HEK293 (cell line): Measurements from ENCODE around the gene ZBTB20.

Experiments
- CTCF ChIA-PET: fragments of 350-600 bp; formaldehyde crosslinking; extraction: SDS; loops from one replicate; lab custom pipeline; 2021; ENCODE audit warnings: antibody characterized with exemption; lab: Yijun Ruan, JAX
- POLR2A ChIA-PET: fragments of 300-600 bp; formaldehyde crosslinking; extraction: SDS; loops from one replicate; lab custom pipeline; 2020; ENCODE audit warnings: antibody characterized with exemption, inconsistent platforms; lab: Yijun Ruan, JAX
- H3K27ac ChIP-seq: fragments of 200-500 bp; sonication (Bioruptor generic); 2 replicates; pipeline ENCODE4 v1.5.1; 2014; ENCODE audit warnings: low read depth, low read length, control low read depth, inconsistent platforms; ENCODE audit errors: extremely low read depth
- H3K36me3 ChIP-seq, 2 experiments: fragments of 200-500 bp in 1 of 2; sonication (Bioruptor generic) in 1 of 2; 1 replicate in 1 of 2; 2 replicates in 1 of 2; pipeline ENCODE4 v1.5.1; 2014 to 2017; ENCODE audit warnings: inconsistent platforms in 2 of 2, low read length in 2 of 2; ENCODE audit not compliant: control insufficient read depth in 2 of 2, insufficient read depth in 1 of 2
- H3K4me1 ChIP-seq: fragments of 200-500 bp; sonication (Bioruptor generic); 2 replicates; pipeline ENCODE4 v1.5.1; 2014; ENCODE audit warnings: mild to moderate bottlenecking, low read length, inconsistent platforms; ENCODE audit not compliant: control insufficient read depth, insufficient read depth
- H3K4me3 ChIP-seq: 2 replicates; pipeline ENCODE4 v1.5.1; 2011; ENCODE audit warnings: low read depth, mild to moderate bottlenecking, control low read depth, low read length, moderate library complexity
- H3K9me3 ChIP-seq: fragments of 200-500 bp; sonication (Bioruptor generic); 2 replicates; pipeline ENCODE4 v1.5.1; 2014; ENCODE audit warnings: low read depth, low read length, inconsistent platforms; ENCODE audit not compliant: control insufficient read depth, insufficient read depth
- BCL11B ChIP-seq: fragments of 450-650 bp; formaldehyde crosslinking; IDR thresholded peaks from 2 replicates; pipeline ENCODE4 v1.5.1; 2016; ENCODE audit warnings: low read depth, missing biosample characterization, missing genetic modification characterization
- FEZF1 ChIP-seq: fragments of 450-650 bp; formaldehyde crosslinking; IDR thresholded peaks from 2 replicates; pipeline ENCODE4 v1.5.1; 2016; ENCODE audit warnings: missing biosample characterization, missing genetic modification characterization
- GLI4 ChIP-seq: fragments of 450-650 bp; formaldehyde crosslinking; IDR thresholded peaks from 2 replicates; pipeline ENCODE4 v1.5.1; 2016; ENCODE audit warnings: missing biosample characterization, missing genetic modification characterization
- KLF1 ChIP-seq: fragments of 450-650 bp; formaldehyde crosslinking; IDR thresholded peaks from 2 replicates; pipeline ENCODE4 v1.5.1; 2016; ENCODE audit warnings: missing biosample characterization, missing genetic modification characterization
- KLF9 ChIP-seq: fragments of 450-650 bp; formaldehyde crosslinking; IDR thresholded peaks from 2 replicates; pipeline ENCODE4 v1.5.1; 2016; ENCODE audit warnings: missing biosample characterization, missing genetic modification characterization, low read depth
- OSR2 ChIP-seq: fragments of 450-650 bp; formaldehyde crosslinking; IDR thresholded peaks from 2 replicates; pipeline ENCODE4 v1.5.1; 2016; ENCODE audit warnings: missing biosample characterization, missing genetic modification characterization
- SETDB1 ChIP-seq: IDR thresholded peaks from one replicate; pipeline ENCODE4 v1.6.1; 2017; ENCODE audit warnings: mild to moderate bottlenecking, low read length, moderate library complexity, mixed read lengths; ENCODE audit not compliant: insufficient read length
- SP7 ChIP-seq: fragments of 450-650 bp; formaldehyde crosslinking; IDR thresholded peaks from 2 replicates; pipeline ENCODE4 v1.5.1; 2016; ENCODE audit warnings: missing biosample characterization, missing genetic modification characterization
- TRIM28 ChIP-seq: IDR thresholded peaks from 2 replicates; pipeline ENCODE4 v1.6.1; 2011; ENCODE audit warnings: low read length, control low read depth, borderline replicate concordance
- WT1 ChIP-seq: fragments of 450-650 bp; formaldehyde crosslinking; IDR thresholded peaks from 2 replicates; pipeline ENCODE4 v1.5.1; 2016; ENCODE audit warnings: missing biosample characterization, missing genetic modification characterization
- ZBTB17 ChIP-seq: fragments of 450-650 bp; formaldehyde crosslinking; IDR thresholded peaks from 2 replicates; pipeline ENCODE4 v1.5.1; 2016; ENCODE audit warnings: missing biosample characterization, missing genetic modification characterization
- ZNF148 ChIP-seq: fragments of 450-650 bp; formaldehyde crosslinking; IDR thresholded peaks from 2 replicates; pipeline ENCODE4 v1.5.0; 2017; ENCODE audit warnings: missing biosample characterization, missing genetic modification characterization, borderline replicate concordance
- ZNF311 ChIP-seq: fragments of 450-650 bp; formaldehyde crosslinking; IDR thresholded peaks from 2 replicates; pipeline ENCODE4 v1.5.1; 2017; ENCODE audit warnings: missing biosample characterization, missing genetic modification characterization, borderline replicate concordance
- ZNF350 ChIP-seq: fragments of 450-650 bp; formaldehyde crosslinking; IDR thresholded peaks from 2 replicates; pipeline ENCODE4 v1.5.0; 2017; ENCODE audit warnings: missing biosample characterization, mild to moderate bottlenecking, missing genetic modification characterization
- ZNF366 ChIP-seq: fragments of 450-650 bp; formaldehyde crosslinking; conservative IDR thresholded peaks from 2 replicates; pipeline ENCODE4 v1.5.1; 2016; ENCODE audit warnings: missing biosample characterization, missing genetic modification characterization
- ZNF404 ChIP-seq: fragments of 450-650 bp; formaldehyde crosslinking; IDR thresholded peaks from 2 replicates; pipeline ENCODE4 v1.5.1; 2017; ENCODE audit warnings: missing biosample characterization, missing genetic modification characterization
- ZNF426 ChIP-seq: fragments of 450-650 bp; formaldehyde crosslinking; IDR thresholded peaks from 2 replicates; pipeline ENCODE4 v1.5.1; 2017; ENCODE audit warnings: missing biosample characterization, missing genetic modification characterization, mild to moderate bottlenecking, inconsistent platforms, moderate library complexity
- ZNF514 ChIP-seq: fragments of 450-650 bp; formaldehyde crosslinking; IDR thresholded peaks from 2 replicates; pipeline ENCODE4 v1.5.1; 2016; ENCODE audit warnings: missing biosample characterization, missing genetic modification characterization
- ZNF521 ChIP-seq: fragments of 450-650 bp; formaldehyde crosslinking; IDR thresholded peaks from 2 replicates; pipeline ENCODE4 v1.5.1; 2017; ENCODE audit warnings: missing biosample characterization, mild to moderate bottlenecking, missing genetic modification characterization
- ZNF544 ChIP-seq: fragments of 450-650 bp; formaldehyde crosslinking; IDR thresholded peaks from 2 replicates; pipeline ENCODE4 v1.5.0; 2017; ENCODE audit warnings: missing biosample characterization, missing genetic modification characterization
- ZNF549 ChIP-seq: fragments of 450-650 bp; IDR thresholded peaks from 2 replicates; pipeline ENCODE4 v1.5.1; 2018; ENCODE audit warnings: missing biosample characterization, missing genetic modification characterization, mild to moderate bottlenecking, inconsistent platforms, moderate library complexity
- ZNF623 ChIP-seq: fragments of 450-650 bp; formaldehyde crosslinking; IDR thresholded peaks from 2 replicates; pipeline ENCODE4 v1.5.1; 2016; ENCODE audit warnings: missing biosample characterization, missing genetic modification characterization
- ZNF624 ChIP-seq: fragments of 450-650 bp; formaldehyde crosslinking; IDR thresholded peaks from 2 replicates; pipeline ENCODE4 v1.5.1; 2017; ENCODE audit warnings: missing biosample characterization, missing genetic modification characterization
- ZNF677 ChIP-seq: fragments of 450-650 bp; IDR thresholded peaks from 2 replicates; pipeline ENCODE4 v1.5.0; 2018; ENCODE audit warnings: missing biosample characterization, mild to moderate bottlenecking, missing genetic modification characterization, moderate library complexity
- ZSCAN16 ChIP-seq: fragments of 450-650 bp; formaldehyde crosslinking; IDR thresholded peaks from 2 replicates; pipeline ENCODE4 v1.5.1; 2016; ENCODE audit warnings: missing biosample characterization, missing genetic modification characterization
- ZSCAN18 ChIP-seq: fragments of 450-650 bp; formaldehyde crosslinking; IDR thresholded peaks from 2 replicates; pipeline ENCODE4 v1.5.1; 2016; ENCODE audit warnings: missing biosample characterization, missing genetic modification characterization
- TF ChIP-seq, protein P1 (sequence below): fragments of 450-650 bp; formaldehyde crosslinking; IDR thresholded peaks from 2 replicates; pipeline ENCODE4 v1.5.1; 2016; ENCODE audit warnings: missing biosample characterization, missing genetic modification characterization

ZBTB20 gene

GRCh38 chr3:114953800-114954199 is 193.3 kb downstream of the ZBTB20 start (continued):
- TF ChIP-seq ZNF549 (tag by site-specific recombination), result no peak
- TF ChIP-seq ZNF623, result no peak
- TF ChIP-seq BCL11B, result no peak
- TF ChIP-seq OSR2 (tag by site-specific recombination), result no peak
- no peak for TF ChIP-seq ZNF514

DNA sequence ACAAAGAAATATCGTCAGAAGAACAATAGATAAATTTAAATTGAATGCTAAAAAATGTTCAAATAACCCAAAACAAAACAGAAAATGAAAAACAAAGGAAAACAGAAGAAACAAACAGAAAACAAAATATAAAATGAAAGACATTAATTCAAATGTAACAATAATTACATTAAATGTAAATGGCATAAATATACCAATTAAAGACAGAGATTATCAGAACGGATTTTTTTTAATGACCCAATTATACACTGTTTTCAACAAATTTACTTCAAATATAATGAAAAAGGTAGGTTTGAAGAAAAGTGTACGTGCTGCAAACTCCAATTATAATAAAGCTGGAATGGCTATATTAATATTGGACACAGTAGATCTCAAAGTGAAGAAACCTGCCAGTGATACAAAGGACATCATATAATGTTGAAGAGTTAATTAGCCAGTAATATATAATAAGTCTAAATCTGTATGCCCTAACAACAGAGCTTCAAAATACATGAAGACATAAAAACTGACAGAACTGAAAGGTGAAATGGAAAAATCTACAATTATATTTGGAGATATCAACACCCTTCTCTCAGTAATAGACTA is 193.8 kb downstream of the ZBTB20 start:
- H3K4me1 ChIP-seq, result no peaks in the 10 kb centered on the region
- H3K27ac ChIP-seq, result no peak overlapping the region
- H3K4me3 ChIP-seq, result no peak overlapping the region
- TF ChIP-seq GLI4 (tag by site-specific recombination), result no peak
- TF ChIP-seq, protein P1, sequence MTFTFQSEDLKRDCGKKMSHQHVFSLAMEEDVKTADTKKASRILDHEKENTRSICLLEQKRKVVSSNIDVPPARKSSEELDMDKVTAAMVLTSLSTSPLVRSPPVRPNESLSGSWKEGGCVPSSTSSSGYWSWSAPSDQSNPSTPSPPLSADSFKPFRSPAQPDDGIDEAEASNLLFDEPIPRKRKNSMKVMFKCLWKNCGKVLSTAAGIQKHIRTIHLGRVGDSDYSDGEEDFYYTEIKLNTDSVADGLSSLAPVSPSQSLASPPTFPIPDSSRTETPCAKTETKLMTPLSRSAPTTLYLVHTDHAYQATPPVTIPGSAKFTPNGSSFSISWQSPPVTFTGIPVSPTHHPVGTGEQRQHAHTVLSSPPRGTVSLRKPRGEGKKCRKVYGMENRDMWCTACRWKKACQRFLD (tag by site-specific recombination), result no peak
- TF ChIP-seq SETDB1, result peak; percentile 73
- H3K9me3 ChIP-seq, result no peaks in the 10 kb centered on the region
- ChIA-PET CTCF (no interaction called here), POLR2A (no interaction called here)
- no peaks in the 10 kb centered on the region for H3K36me3 ChIP-seq

DNA sequence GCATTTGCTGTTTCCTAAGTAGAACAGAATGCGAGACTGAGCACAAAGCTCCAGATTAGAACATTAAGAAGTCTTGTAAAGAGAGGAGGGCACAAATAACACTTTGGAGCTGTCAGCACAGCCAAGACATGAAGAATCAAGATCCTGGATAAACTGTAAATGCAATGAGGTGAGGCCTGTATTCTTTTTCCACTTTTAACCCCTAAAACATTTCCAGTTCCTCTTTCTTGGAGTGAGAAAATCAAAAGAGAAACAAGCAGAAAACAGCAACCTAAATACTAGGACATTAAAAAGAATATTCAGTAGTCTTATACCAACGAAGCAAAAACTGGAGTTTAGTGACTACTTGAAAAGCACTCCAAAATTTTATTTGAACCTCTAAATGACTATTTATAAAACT is 204.3 kb downstream of the ZBTB20 start:
- no peaks in the 10 kb centered on the region for H3K36me3 ChIP-seq
- no peaks in the 10 kb centered on the region for H3K9me3 ChIP-seq
- CTCF ChIA-PET, result no interaction called here
- no peak for TF ChIP-seq OSR2 (tag by site-specific recombination)
- no peak for TF ChIP-seq ZNF521
- TF ChIP-seq KLF9 (tag by site-specific recombination), result no peak
- no peak for TF ChIP-seq ZSCAN18 (tag by site-specific recombination)
- TF ChIP-seq ZNF544 (tag by site-specific recombination), result no peak
- no peak for TF ChIP-seq ZSCAN16 (tag by site-specific recombination)
- TF ChIP-seq ZBTB17, result no peak
- no peak for TF ChIP-seq ZNF624 (tag by site-specific recombination)
- no peak for TF ChIP-seq ZNF311 (tag by site-specific recombination)
- TF ChIP-seq ZNF350 (tag by site-specific recombination), result no peak
- no peak overlapping the region for H3K4me3 ChIP-seq
- H3K4me1 ChIP-seq, result no peaks in the 10 kb centered on the region
- no peak overlapping the region for H3K27ac ChIP-seq
- POLR2A ChIA-PET, result no interaction called here

- POLR2A ChIA-PET, result no interaction called here
- Histone ChIP-seq H3K4me1 (no peaks in the 10 kb centered on the region), H3K27ac (no peak overlapping the region), H3K4me3 (no peak overlapping the region), H3K9me3 (no peaks in the 10 kb centered on the region), H3K36me3 (no peaks in the 10 kb centered on the region)
- CTCF ChIA-PET, result no interaction called here
- TF ChIP-seq SP7 (tag by site-specific recombination) (no peak), FEZF1 (tag by site-specific recombination) (no peak), TRIM28 (no peak), ZNF426 (tag by site-specific recombination) (no peak), ZNF677 (tag by site-specific recombination) (no peak), WT1 (tag by site-specific recombination) (no peak), KLF1 (tag by site-specific recombination) (no peak), ZNF148 (no peak), ZNF366 (tag by site-specific recombination) (no peak), ZNF404 (tag by site-specific recombination) (no peak)
Observed at GRCh38 chr3:114941626-114942309, 205.3 kb downstream of the ZBTB20 start.
